Fibroblast of the conjunctiva (primary cell): Measurements from ENCODE around the gene TMEM106C.
"Not testable (repeated sequence)": the region's sequence is repeated elsewhere in the genome, so short reads cannot be mapped to it uniquely, and the experiment has no call there.

Experiments used
- DNase-seq: peaks from one replicate; pipeline ENCODE4 v3.0.0-alpha.2; 2010; ENCODE audit warnings: low read depth

Gene TMEM106C

DNA sequence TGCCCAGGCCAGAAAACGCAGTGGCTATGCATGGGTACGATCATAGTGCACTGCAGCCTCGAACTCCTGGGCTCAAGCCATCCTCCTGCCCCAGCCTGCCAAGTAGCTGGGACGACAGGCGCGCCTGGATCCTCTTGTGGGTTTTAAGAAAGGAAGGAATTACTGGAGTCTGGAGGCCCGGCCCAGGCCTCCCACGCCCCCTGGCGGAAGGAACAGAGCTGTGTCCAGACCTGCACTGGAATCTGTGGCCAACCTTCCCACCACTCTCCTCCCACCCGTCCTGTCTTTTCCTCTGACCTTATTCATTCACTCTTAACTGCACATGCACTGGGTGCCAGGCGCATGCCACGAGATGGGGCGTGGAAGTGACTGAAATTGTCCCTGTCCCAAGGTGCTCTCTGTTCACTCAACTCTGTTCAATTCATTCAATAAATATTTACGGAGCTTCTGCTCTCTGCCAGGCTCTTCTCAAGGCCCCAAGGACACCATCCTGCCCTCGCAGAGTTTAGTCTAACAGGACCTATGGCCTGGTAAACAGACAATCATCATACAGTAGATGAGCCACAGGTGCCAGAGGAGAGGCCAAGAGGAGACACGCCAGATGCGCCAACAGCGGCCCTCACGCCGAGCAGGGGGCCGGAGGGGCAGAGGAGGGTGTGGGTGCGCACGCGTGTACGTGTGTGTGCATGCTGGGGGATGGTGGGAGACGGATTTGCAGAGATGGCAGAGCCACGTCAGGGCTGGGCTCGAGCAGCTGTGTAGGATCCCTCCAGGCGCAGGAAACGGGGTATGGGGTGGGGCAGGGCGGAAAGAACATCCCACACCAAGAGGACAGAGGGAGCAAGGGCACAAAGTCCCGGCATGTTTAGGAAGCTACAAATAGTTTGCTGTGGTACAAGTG is 13.7 kb upstream of the TMEM106C start:
- peak; percentile 47 for DNase-seq

DNA sequence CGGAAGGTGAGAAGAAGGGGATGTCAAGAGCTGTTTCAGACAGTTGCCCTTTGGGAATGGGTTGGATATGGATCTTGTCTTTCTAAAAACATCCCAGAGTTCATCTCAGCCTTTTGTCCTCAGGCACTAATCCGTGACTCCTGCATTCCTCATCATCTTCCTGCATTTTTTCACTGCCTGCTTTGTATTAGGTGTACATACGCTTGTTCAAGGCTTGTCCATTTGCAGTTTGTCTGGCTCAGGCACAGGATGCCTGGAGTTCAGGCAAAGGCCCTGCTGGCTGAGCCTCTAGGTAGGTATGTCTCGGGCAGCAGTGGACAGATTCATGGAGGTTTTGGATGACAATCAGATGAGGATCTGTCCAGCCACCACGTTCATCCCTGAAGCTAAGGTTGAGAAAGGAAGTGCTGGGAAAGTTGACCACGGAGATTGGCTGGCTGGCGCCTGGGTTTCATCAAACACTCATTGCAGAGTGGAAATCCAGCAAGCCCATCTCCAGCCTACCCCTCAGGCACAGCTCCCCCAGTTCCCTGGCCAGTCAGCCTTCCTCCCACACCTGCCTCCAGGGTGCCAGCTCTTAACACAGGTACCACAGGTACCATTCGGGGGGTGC is 12.4 kb upstream of the TMEM106C start:
- no peak for DNase-seq

DNA sequence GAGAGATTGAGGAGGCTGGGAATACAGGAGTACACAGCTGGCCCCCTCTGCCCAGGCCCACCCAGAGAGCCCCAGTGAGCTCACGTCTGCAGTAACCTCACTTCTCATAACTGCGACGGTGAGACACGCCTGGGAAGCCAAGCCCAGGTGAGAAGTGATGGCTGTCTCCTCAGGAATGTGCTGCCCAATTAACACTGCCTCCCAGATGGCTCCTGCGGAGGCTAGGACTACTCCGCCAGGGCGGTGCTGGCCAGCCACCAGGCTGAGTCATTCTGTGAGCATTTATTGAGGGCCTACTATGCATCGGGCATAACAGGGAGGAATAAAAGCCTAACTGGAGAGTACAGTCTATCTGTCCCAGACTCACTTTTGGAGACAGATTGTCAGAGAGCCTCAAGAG is 9.3 kb upstream of the TMEM106C start:
- DNase-seq: no peak

- no peak for DNase-seq
These were observed 8.8 kb upstream of the TMEM106C start for GRCh38 chr12:47954467-47955045.

- no peak for DNase-seq
These were observed 8.3 kb upstream of the TMEM106C start for GRCh38 chr12:47955059-47955458.

DNA sequence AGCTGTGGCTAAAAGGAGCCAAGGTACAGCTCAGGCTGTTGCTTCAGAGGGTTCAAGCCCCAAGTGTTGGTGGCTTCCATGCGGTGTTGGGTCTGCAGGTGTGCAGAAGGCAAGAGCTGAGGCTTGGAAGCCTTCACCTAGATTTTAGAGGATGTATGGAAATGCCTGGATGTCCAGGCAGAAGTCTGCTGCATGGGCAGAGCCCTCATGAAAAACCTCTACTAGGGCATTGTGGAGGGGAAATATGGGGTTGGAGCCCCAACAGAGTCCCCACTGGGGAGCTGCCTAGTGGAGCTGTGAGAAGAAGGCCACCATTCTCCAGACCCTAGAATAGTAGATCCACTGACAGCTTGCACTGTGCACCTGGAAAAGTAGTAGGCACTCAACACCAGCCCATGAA is 5.7 kb upstream of the TMEM106C start:
- DNase-seq: not testable (repeated sequence)

- DNase-seq: no peak
These were observed 1.2 kb upstream of the TMEM106C start for GRCh38 chr12:47962198-47962597.

DNA sequence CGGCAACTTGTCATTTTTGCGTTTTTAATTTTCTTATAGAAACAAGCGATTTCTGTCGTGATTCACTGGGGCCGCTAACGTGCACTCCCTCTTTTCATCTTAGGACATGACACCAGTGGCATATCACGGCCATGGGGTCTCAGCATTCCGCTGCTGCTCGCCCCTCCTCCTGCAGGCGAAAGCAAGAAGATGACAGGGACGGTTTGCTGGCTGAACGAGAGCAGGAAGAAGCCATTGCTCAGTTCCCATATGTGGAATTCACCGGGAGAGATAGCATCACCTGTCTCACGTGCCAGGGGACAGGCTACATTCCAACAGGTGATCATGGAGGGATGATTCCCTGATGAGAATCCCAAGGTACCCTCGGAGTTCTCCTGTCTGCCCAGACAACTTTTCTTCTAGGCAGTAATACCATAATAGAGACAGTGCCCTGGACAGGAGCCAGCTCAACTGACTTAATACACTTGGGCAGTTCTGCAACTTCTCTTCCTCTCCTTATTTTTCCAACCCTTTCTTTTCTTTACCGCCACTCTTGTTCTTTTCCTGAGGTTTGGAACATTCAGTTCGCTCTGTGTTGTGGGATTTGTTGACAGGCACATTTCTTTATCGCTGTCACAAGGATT is 821 bp downstream of the TMEM106C start:
- DNase-seq: no peak

DNA sequence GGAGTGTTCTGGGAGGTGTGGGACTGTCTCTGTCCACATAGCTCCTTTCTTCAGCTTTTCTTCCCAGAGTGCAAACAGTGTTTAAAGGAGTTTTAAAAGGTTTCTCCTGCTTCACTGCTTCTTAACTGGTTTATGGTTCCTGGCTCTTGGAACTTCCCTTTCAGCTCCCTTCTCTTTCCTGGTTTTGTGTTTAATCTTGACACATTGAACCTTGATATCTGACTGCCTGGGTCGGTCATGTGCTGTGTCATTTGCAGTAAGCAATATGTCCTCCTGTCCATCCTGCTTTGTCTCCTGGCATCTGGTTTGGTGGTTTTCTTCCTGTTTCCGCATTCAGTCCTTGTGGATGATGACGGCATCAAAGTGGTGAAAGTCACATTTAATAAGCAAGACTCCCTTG is 2.2 kb downstream of the TMEM106C start:
- no peak for DNase-seq

DNA sequence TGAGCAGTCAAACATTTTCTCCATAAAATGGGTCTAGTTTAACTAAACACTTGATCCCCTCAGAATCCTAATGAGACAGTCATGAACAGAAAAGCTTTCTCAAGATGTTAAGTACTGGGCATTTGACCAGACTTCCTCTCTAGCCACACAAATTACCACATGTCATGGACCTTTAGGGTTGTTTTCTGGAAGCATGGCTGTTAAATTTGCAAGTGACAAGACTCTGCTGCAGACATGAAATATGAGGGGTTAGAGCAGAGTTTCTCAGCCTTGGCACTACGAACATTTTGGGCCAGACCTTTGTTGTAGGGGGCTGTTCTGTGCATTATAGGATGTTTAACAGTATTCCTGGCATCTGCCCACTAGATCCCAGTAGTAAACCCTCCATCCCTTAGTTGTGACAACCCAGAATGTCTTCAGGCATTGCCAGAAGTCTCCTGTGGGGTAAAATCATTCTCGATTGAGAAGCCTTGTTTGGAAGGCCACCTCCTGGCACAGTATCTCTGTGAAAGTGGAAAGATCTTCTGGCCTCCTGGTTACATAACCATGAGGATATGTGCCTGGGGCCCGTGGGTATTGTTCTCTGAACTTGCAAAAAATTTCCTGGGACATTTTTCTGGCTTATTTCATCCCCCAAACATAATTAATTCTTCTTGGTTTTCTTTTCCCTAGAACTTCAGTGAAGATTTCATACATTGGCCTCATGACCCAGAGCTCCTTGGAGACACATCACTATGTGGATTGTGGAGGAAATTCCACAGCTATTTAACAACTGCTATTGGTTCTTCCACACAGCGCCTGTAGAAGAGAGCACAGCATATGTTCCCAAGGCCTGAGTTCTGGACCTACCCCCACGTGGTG is 4.3 kb downstream of the TMEM106C start:
- DNase-seq: no peak

- DNase-seq: no peak
These were observed 6.4 kb downstream of the TMEM106C start for GRCh38 chr12:47969845-47970244.

- DNase-seq: no peak
These were observed 7.4 kb downstream of the TMEM106C start for GRCh38 chr12:47970843-47971242.

DNA sequence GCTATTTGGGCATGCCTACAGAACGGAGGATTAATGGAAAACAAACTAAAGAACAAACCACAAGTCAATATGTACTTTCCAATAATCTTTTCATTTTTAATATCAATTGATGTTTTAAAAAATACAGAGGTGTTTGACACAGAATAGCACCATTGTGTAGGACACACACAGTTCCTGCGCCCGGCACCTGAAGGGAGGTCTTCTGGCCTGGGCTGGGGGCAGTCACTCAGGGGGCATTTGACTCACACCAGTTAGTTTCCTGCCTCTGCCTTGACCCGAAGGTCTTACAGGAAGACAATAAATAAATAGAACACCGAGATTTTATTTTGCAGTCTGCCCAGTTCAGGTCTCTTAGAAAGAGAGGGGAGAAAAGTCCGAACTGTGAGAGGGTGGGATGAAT is 9.5 kb downstream of the TMEM106C start:
- no peak for DNase-seq

- DNase-seq: no peak
These were observed 10.5 kb downstream of the TMEM106C start for GRCh38 chr12:47973870-47974269.

DNA sequence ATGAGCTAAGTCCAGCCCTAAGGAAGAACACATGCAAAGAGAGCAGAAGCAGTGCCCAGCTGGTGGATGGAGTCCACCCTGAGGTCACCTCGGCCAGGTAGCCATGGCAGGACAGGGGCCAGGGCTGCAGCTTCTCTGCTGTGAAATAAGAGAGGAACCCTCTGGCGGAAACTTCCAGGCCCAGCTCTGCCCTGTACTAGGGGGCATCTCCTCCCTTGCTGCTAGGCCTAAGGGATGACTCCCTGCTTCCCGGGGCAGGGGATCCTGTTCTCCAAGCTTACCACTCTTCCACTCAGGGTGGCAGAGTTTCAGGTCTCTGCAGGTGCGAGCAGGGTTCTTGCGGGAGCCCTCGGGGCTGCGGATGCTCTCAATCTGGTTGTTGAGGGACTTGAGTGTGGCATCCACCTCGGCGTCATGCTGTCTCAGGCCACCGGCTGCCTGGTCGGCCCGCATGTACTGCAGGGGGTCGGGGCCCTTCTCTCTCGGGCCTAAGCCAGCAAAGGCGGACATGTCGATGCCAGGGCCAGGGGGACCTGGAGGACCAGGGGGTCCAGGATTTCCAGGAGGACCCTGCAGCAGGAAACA is 11.7 kb downstream of the TMEM106C start:
- DNase-seq: no peak

- no peak for DNase-seq
These were observed 12.4 kb downstream of the TMEM106C start for GRCh38 chr12:47975816-47976215.

GRCh38 chr12:47977046-47977771 is 13.8 kb downstream of the TMEM106C start:
- DNase-seq: no peak

DNA sequence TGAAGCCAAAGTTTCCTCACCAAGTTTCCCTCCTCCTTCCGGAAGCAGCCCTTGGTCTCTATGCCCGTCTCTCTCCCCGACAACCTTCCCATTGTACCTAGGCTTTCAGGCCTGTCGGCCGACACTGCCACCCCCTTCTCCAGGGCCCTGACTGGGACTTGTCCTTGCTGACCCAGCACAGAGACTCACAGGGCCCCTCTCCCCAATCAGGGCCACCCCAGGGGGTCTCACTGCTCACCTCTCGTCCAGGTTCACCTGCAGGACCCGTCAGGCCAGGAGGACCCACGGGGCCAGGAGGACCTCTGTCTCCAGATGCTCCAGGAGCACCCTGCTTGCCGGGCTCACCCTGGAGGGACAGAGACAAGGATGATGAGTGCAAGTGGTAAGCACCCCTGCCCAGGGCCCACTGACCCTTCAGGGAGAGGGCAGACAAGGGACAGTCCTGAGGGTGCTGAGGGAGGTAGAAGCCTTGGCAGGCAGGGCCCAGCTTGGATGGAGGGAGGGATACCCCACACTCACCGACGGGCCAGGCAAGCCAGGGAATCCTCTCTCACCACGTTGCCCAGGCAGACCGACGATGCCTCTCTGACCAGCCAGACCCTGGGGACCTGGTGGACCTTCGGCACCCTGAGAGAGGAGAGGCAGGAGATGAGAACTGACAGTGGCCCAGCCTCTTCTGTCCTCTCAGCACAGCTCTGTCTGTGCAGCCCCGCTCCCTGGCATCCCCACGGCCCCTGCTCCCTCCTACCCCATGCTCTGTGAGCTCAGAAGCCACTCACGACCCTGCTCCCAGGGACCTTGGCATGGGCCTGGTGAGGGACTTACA is 14.6 kb downstream of the TMEM106C start:
- no peak for DNase-seq

DNA sequence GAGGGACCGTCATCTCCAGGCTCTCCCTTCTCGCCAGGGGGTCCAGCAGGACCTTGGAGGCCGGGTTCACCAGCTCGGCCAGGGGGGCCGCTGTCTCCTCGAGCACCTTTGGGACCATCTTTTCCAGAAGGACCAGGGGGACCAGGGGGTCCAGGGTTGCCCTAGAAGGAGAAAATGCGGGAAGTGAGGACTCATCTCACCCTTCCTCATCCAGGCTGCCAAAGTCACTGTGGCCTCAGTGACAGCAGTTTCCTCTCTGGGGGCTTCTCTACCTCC is 15.1 kb downstream of the TMEM106C start:
- no peak for DNase-seq

GRCh38 chr12:47979166-47979565 is 15.8 kb downstream of the TMEM106C start:
- DNase-seq: no peak
